ENCODE measurements around the gene C6orf132.

DNA sequence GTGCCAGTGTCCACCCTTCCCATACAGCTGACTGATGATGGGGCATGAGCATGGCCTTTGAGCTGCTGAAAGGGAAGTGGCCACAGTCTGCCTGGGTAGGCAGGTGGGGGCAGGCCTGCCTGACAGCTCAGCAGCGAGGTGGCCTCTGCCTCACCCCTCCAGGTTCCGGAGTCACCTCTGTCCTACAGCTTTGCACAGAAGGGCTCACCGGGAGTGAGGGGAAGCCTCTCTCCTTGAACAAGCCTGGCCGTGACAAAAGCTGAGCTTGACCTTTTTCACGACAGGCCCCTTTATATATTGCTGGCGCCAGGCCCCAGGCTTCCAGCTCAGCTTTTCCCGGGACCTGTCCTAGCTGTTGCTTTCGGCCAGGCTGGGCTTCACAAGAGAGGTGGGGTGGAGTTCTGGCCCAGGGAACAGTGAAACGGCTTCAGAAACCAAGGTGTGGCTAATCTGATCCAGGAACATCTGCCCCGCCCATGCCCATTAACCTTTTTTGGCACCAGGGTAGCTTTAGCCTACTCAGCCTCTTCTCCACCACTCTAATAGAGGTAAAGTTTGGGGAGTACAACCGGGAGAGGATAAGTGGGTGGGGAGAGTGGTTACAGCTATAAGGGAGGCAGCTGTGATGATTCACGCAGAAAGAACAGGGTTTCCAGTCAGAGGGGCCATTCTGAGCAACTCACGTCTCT is 42.9 kb downstream of the C6orf132 start:
- TF ChIP-seq, protein P1, sequence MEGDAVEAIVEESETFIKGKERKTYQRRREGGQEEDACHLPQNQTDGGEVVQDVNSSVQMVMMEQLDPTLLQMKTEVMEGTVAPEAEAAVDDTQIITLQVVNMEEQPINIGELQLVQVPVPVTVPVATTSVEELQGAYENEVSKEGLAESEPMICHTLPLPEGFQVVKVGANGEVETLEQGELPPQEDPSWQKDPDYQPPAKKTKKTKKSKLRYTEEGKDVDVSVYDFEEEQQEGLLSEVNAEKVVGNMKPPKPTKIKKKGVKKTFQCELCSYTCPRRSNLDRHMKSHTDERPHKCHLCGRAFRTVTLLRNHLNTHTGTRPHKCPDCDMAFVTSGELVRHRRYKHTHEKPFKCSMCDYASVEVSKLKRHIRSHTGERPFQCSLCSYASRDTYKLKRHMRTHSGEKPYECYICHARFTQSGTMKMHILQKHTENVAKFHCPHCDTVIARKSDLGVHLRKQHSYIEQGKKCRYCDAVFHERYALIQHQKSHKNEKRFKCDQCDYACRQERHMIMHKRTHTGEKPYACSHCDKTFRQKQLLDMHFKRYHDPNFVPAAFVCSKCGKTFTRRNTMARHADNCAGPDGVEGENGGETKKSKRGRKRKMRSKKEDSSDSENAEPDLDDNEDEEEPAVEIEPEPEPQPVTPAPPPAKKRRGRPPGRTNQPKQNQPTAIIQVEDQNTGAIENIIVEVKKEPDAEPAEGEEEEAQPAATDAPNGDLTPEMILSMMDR (IDR thresholded peaks at IDR 0.05): no peak
- TF ChIP-seq POLR2AphosphoS5 (IDR thresholded peaks at IDR 0.05) (peak in 2 of 3 donors; percentile 24 to 43), POLR2A (IDR thresholded peaks at IDR 0.05) (peak; percentile 44)
